ENCODE measurements around the gene TENT4B.

DNA sequence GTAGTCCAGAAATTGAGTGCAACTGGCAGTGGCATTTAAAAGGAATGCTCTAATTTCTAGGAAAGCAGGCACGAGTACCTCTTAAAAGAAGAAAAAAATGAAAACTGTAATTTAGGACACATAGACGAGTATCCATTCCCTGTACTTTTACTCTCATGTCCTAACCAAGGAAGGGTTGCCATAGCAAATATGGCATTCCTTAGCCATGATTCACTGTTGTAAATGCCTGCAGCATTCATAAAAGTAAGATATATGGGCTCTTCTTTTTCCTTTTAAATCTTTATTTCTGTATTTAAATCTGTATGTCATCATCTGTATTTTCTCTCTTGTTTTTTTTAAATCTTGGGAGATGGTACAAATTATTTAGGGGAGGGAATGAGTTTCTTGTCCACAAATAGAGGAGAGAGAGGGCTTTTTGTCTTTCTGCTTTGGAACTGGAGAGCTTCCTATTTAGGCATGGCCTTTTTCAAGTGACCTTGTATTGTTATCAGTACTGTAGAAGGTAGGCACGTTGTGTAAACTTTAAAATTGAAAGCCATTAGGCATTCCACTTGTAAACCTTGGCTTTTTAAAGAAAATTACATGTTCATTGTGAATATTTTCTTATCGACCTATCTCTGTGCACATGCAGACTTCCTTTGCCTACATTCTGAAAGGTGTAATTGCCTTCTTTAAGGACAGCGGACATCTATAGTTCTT lies 50.0 kb downstream of the TENT4B start:
- TF ChIP-seq CTCF (conservative IDR thresholded peaks at IDR 0.05 in 1 of 2, IDR thresholded peaks at IDR 0.05 in 1 of 2; ENCODE audit: low read depth in 1 of 2, low read length in 2 of 2) (no peak), EZH2 (IDR thresholded peaks at IDR 0.05; ENCODE audit: low read length, missing control alignments) (no peak)
